Neural cell (in vitro differentiated cells): ENCODE data around the gene ZDHHC17. TPM values are rescaled to one million over a fixed set of nuclear protein-coding genes. Genes with fewer than 3 reads are reported as not detected.

Source experiments
- H2AFZ ChIP-seq: fragments of 200-600, 300-800 bp; sonication (generic), shearing (Covaris generic); 2 replicates; pipeline ENCODE4 v1.6.0; 2014; ENCODE audit warnings: low read depth, mild to moderate bottlenecking, antibody characterized with exemption, low read length, moderate library complexity
- H3F3A ChIP-seq: fragments of 200-600 bp; shearing (Covaris generic); 2 replicates; pipeline ENCODE4 v1.6.1; 2016; ENCODE audit warnings: mild to moderate bottlenecking, moderate library complexity, mixed read lengths, antibody characterized with exemption, low read length; ENCODE audit not compliant: insufficient read depth, poor library complexity, severe bottlenecking
- H3K27ac ChIP-seq: fragments of 200-600, 300-800 bp; sonication (generic), shearing (Covaris generic); 2 replicates; pipeline ENCODE4 v1.5.1; 2014; ENCODE audit warnings: mild to moderate bottlenecking, low read length, moderate library complexity
- H3K27me3 ChIP-seq: fragments of 300-800, 200-600 bp; sonication (generic), shearing (Covaris generic); 2 replicates; pipeline ENCODE4 v1.6.0; 2014; ENCODE audit warnings: mild to moderate bottlenecking, low read depth, low read length, moderate library complexity; ENCODE audit not compliant: insufficient read depth
- H3K36me3 ChIP-seq: fragments of 300-800, 200-600 bp; sonication (generic), shearing (Covaris generic); 2 replicates; pipeline ENCODE4 v1.5.1; 2014; ENCODE audit warnings: mild to moderate bottlenecking, antibody characterized with exemption, low read length, moderate library complexity; ENCODE audit not compliant: insufficient read depth
- H3K4me2 ChIP-seq: fragments of 300-800, 200-600 bp; sonication (generic), shearing (Covaris generic); 2 replicates; pipeline ENCODE4 v1.6.0; 2014; ENCODE audit warnings: mild to moderate bottlenecking, low read length
- H3K4me3 ChIP-seq: fragments of 300-800, 200-600 bp; sonication (generic), shearing (Covaris generic); 2 replicates; pipeline ENCODE4 v1.5.1; 2014; ENCODE audit warnings: mild to moderate bottlenecking, low read length, moderate library complexity
- H3K79me2 ChIP-seq: fragments of 200-600 bp; shearing (Covaris generic); replicated peaks from 2 replicates; pipeline ENCODE4 v1.6.0; 2014; ENCODE audit warnings: mild to moderate bottlenecking, low read length, moderate library complexity; ENCODE audit not compliant: insufficient read depth
- H3K9ac ChIP-seq: fragments of 300-800, 200-600 bp; sonication (generic), shearing (Covaris generic); 2 replicates; pipeline ENCODE4 v1.6.1; 2016; ENCODE audit warnings: mild to moderate bottlenecking, low read length, mixed read lengths
- H3K9me2 ChIP-seq: fragments of 200-600 bp; shearing (Covaris generic); 2 replicates; pipeline ENCODE4 v1.6.1; 2016; ENCODE audit warnings: mild to moderate bottlenecking, low read length, mixed read lengths; ENCODE audit not compliant: insufficient read depth
- H3K9me3 ChIP-seq: fragments of 200-600, 300-800 bp; sonication (generic), shearing (Covaris generic); 2 replicates; pipeline ENCODE4 v1.6.1; 2016; ENCODE audit warnings: mild to moderate bottlenecking, mixed run types, low read length, moderate library complexity, mixed read lengths
- H4K20me1 ChIP-seq: fragments of 200-600 bp; shearing (Covaris generic); 2 replicates; pipeline ENCODE4 v1.6.1; 2016; ENCODE audit warnings: mild to moderate bottlenecking, mixed run types; ENCODE audit not compliant: insufficient read depth
- CTCF ChIP-seq: fragments of 450-650 bp; IDR thresholded peaks from 2 replicates; pipeline ENCODE4 v1.5.1; 2014; ENCODE audit warnings: antibody characterized with exemption, mild to moderate bottlenecking, moderate library complexity; ENCODE audit not compliant: poor library complexity, severe bottlenecking
- EP300 ChIP-seq: fragments of 450-650 bp; conservative IDR thresholded peaks from 2 replicates; pipeline ENCODE4 v1.6.1; 2014; ENCODE audit warnings: antibody characterized with exemption, mild to moderate bottlenecking, moderate library complexity; ENCODE audit not compliant: poor library complexity, severe bottlenecking
- EZH2 ChIP-seq: fragments of 200-600, 300-800 bp; shearing (Covaris generic), sonication (generic); IDR thresholded peaks from 2 replicates; pipeline ENCODE4 v1.6.1; 2014; ENCODE audit warnings: antibody characterized with exemption, low read length, borderline replicate concordance, mild to moderate bottlenecking; ENCODE audit not compliant: insufficient read depth, poor library complexity, severe bottlenecking
- MXI1 ChIP-seq: fragments of 450-650 bp; conservative IDR thresholded peaks from 2 replicates; pipeline ENCODE4 v1.6.1; 2014; ENCODE audit warnings: antibody characterized with exemption, mild to moderate bottlenecking; ENCODE audit not compliant: poor library complexity, severe bottlenecking
- POLR2AphosphoS5 ChIP-seq: IDR thresholded peaks from 2 replicates; pipeline ENCODE4 v1.6.1; 2012
- RAD21 ChIP-seq: fragments of 450-650 bp; conservative IDR thresholded peaks from 2 replicates; pipeline ENCODE4 v1.6.1; 2014; ENCODE audit warnings: antibody characterized with exemption, mild to moderate bottlenecking, moderate library complexity
- REST ChIP-seq: IDR thresholded peaks from 2 replicates; pipeline ENCODE4 v1.6.1; 2012; ENCODE audit warnings: borderline replicate concordance
- SMC3 ChIP-seq: fragments of 450-650 bp; conservative IDR thresholded peaks from 2 replicates; pipeline ENCODE4 v1.6.1; 2014; ENCODE audit warnings: antibody characterized with exemption, mild to moderate bottlenecking, moderate library complexity; ENCODE audit not compliant: poor library complexity
- TAF1 ChIP-seq: IDR thresholded peaks from 2 replicates; pipeline ENCODE4 v1.6.1; 2012; ENCODE audit warnings: low read depth
- polyA plus RNA-seq: library from polyadenylated mRNA; depleted of rRNA; stranded (reverse); fragments of >200 nt; gene quantifications from 2 replicates; pipeline ENCODE4 v1.2.3, GENCODE V29; 2014

The ZDHHC17 gene
- polyA plus RNA-seq, 1 donor from 2014 or later = 217 TPM

GRCh38 chr12:76792828-76793227, 28.9 kb downstream of the ZDHHC17 start:
- Histone ChIP-seq H3K27me3 (no peaks in the 10 kb centered on the region), H3K36me3 (no peaks in the 10 kb centered on the region), H3K9ac (no peak overlapping the region), H3K27ac (no peak overlapping the region), H3K79me2 (peaks cover 30% of the 10 kb centered on the region), H3K4me3 (no peak overlapping the region), H3F3A (no peaks in the 10 kb centered on the region), H4K20me1 (no peaks in the 10 kb centered on the region), H3K9me3 (no peaks in the 10 kb centered on the region), H3K4me2 (no peak overlapping the region), H3K9me2 (no peaks in the 10 kb centered on the region), H2AFZ (no peak overlapping the region)
- TF ChIP-seq SMC3 = no peak
- no peak for TF ChIP-seq MXI1
- TF ChIP-seq RAD21 = no peak

GRCh38 chr12:76798864-76799263, 34.9 kb downstream of the ZDHHC17 start:
- H2AFZ ChIP-seq = no peak overlapping the region
- no peak overlapping the region for H3K4me3 ChIP-seq
- no peak overlapping the region for H3K9ac ChIP-seq
- H3F3A ChIP-seq = no peaks in the 10 kb centered on the region
- H3K27ac ChIP-seq = no peak overlapping the region
- no peaks in the 10 kb centered on the region for H3K27me3 ChIP-seq
- H3K4me2 ChIP-seq = no peak overlapping the region
- H3K9me2 ChIP-seq = no peaks in the 10 kb centered on the region
- TF ChIP-seq EZH2 (no peak), RAD21 (no peak), SMC3 (no peak), MXI1 (no peak), EP300 (no peak), TAF1 (no peak), CTCF (no peak)
- H4K20me1 ChIP-seq = no peaks in the 10 kb centered on the region
- H3K36me3 ChIP-seq = peaks cover 6% of the 10 kb centered on the region
- peaks cover 40% of the 10 kb centered on the region for H3K79me2 ChIP-seq
- no peaks in the 10 kb centered on the region for H3K9me3 ChIP-seq

GRCh38 chr12:76799362-76799761, 35.4 kb downstream of the ZDHHC17 start:
- no peaks in the 10 kb centered on the region for H3K9me2 ChIP-seq
- no peak overlapping the region for H3K9ac ChIP-seq
- H4K20me1 ChIP-seq = no peaks in the 10 kb centered on the region
- H2AFZ ChIP-seq = no peak overlapping the region
- no peak overlapping the region for H3K4me3 ChIP-seq
- H3K9me3 ChIP-seq = no peaks in the 10 kb centered on the region
- TF ChIP-seq REST = no peak
- no peak for TF ChIP-seq TAF1
- TF ChIP-seq CTCF = no peak
- no peak for TF ChIP-seq POLR2AphosphoS5
- no peak for TF ChIP-seq EZH2
- TF ChIP-seq MXI1 = no peak
- no peak for TF ChIP-seq SMC3
- TF ChIP-seq EP300 = no peak
- TF ChIP-seq RAD21 = no peak
- no peaks in the 10 kb centered on the region for H3F3A ChIP-seq
- H3K4me2 ChIP-seq = no peak overlapping the region
- peaks cover 6% of the 10 kb centered on the region for H3K36me3 ChIP-seq
- H3K27ac ChIP-seq = no peak overlapping the region
- no peaks in the 10 kb centered on the region for H3K27me3 ChIP-seq
- H3K79me2 ChIP-seq = peaks cover 40% of the 10 kb centered on the region
